Activated naive CD8-positive, alpha-beta T cell (primary cell): Measurements from ENCODE around the gene ZNF695.

Source experiments
- H3K27ac Mint-ChIP-seq: one replicate; pipeline ENCODE4 v1.8.0; 2021; ENCODE audit warnings: mixed read lengths
- H3K27me3 Mint-ChIP-seq: one replicate; pipeline ENCODE4 v1.8.0; 2021; ENCODE audit warnings: mixed read lengths
- H3K36me3 Mint-ChIP-seq: one replicate; pipeline ENCODE4 v1.8.0; 2021; ENCODE audit warnings: mixed read lengths
- H3K4me1 Mint-ChIP-seq: one replicate; pipeline ENCODE4 v1.8.0; 2021; ENCODE audit warnings: low read depth, mixed read lengths
- H3K4me3 Mint-ChIP-seq: one replicate; pipeline ENCODE4 v1.8.0; 2021; ENCODE audit warnings: mild to moderate bottlenecking, mixed read lengths
- H3K9me3 Mint-ChIP-seq: one replicate; pipeline ENCODE4 v1.8.0; 2021; ENCODE audit warnings: low read depth, mixed read lengths

Gene ZNF695

GRCh38 chr1:246978785-246979184, 29.1 kb downstream of the ZNF695 start:
- H3K27me3 Mint-ChIP-seq = peaks cover 4% of the 10 kb centered on the region
- peaks cover 11% of the 10 kb centered on the region for H3K36me3 Mint-ChIP-seq
- H3K4me1 Mint-ChIP-seq = no peaks in the 10 kb centered on the region
- H3K27ac Mint-ChIP-seq = no peak overlapping the region
- no peak overlapping the region for H3K4me3 Mint-ChIP-seq
- peaks cover 19% of the 10 kb centered on the region for H3K9me3 Mint-ChIP-seq

DNA sequence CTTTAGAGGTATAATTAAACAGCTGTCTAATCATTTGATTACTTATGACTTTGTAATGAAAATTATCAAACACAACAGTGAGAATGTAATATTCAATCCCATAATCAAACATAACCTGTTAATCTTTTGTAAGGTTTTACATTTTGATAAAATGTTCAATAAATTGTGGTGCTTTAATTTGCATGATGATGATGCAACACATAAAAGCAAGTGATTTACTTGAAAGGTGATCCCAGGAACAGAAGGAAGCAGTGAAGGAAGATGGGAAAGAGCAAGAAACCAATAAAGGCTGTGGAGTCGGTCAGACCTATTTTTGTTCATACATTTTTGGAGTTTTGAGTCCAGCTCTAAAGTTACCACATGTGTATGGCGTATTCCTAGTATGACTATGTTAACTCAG, 29.6 kb downstream of the ZNF695 start:
- H3K27ac Mint-ChIP-seq = no peak overlapping the region
- H3K36me3 Mint-ChIP-seq = peaks cover 11% of the 10 kb centered on the region
- H3K4me1 Mint-ChIP-seq = no peaks in the 10 kb centered on the region
- H3K9me3 Mint-ChIP-seq = peaks cover 19% of the 10 kb centered on the region
- H3K27me3 Mint-ChIP-seq = peaks cover 4% of the 10 kb centered on the region
- H3K4me3 Mint-ChIP-seq = no peak overlapping the region

- Mint-ChIP-seq H3K4me3 (no peak overlapping the region), H3K36me3 (peaks cover 13% of the 10 kb centered on the region), H3K9me3 (peaks cover 15% of the 10 kb centered on the region), H3K27ac (no peak overlapping the region), H3K27me3 (peaks cover 2% of the 10 kb centered on the region), H3K4me1 (no peaks in the 10 kb centered on the region)
Measured at GRCh38 chr1:246971969-246972368, 35.9 kb downstream of the ZNF695 start.

DNA sequence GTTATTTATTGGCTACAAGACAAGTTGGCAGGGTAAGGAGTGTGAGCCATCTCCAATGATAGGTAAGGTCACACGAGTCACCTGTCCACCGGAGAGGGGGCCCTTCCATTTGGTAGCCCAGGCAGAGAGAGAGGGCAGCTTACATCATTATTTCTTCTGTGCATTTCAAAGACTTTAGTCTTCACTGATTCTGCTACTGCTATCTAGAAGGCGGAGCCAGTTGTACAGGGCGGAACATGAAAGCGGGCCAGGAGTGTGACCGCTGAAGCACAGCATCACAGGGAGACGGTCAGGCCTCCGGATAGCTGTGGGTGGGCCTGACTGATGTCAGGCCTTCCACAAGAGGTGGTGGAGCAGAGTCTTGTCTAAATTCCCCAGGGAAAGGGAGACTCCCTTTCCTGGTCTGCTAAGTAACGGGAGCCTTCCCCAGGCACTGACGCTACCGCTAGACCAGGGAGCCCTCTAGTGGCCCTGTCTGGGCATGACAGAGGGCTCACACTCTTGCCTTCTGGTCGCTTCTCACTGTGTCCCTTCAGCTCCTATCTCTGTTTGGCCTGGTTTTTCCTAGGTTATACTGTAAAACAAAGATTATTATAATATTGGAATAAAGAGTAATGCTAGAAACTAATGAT, 36.7 kb downstream of the ZNF695 start:
- Mint-ChIP-seq H3K27ac (no peak overlapping the region), H3K9me3 (peaks cover 15% of the 10 kb centered on the region), H3K27me3 (no peaks in the 10 kb centered on the region), H3K4me1 (no peaks in the 10 kb centered on the region), H3K36me3 (peaks cover 11% of the 10 kb centered on the region), H3K4me3 (no peak overlapping the region)

GRCh38 chr1:246969621-246970020, 38.2 kb downstream of the ZNF695 start:
- Mint-ChIP-seq H3K27me3 (no peaks in the 10 kb centered on the region), H3K4me3 (no peak overlapping the region), H3K27ac (no peak overlapping the region), H3K36me3 (peaks cover 13% of the 10 kb centered on the region), H3K4me1 (no peaks in the 10 kb centered on the region), H3K9me3 (peaks cover 15% of the 10 kb centered on the region)

- H3K27ac Mint-ChIP-seq = no peak overlapping the region
- H3K36me3 Mint-ChIP-seq = peaks cover 13% of the 10 kb centered on the region
- no peak overlapping the region for H3K4me3 Mint-ChIP-seq
- H3K4me1 Mint-ChIP-seq = no peaks in the 10 kb centered on the region
- H3K9me3 Mint-ChIP-seq = peaks cover 15% of the 10 kb centered on the region
- no peaks in the 10 kb centered on the region for H3K27me3 Mint-ChIP-seq
Measured at GRCh38 chr1:246966502-246966901, 41.4 kb downstream of the ZNF695 start.

DNA sequence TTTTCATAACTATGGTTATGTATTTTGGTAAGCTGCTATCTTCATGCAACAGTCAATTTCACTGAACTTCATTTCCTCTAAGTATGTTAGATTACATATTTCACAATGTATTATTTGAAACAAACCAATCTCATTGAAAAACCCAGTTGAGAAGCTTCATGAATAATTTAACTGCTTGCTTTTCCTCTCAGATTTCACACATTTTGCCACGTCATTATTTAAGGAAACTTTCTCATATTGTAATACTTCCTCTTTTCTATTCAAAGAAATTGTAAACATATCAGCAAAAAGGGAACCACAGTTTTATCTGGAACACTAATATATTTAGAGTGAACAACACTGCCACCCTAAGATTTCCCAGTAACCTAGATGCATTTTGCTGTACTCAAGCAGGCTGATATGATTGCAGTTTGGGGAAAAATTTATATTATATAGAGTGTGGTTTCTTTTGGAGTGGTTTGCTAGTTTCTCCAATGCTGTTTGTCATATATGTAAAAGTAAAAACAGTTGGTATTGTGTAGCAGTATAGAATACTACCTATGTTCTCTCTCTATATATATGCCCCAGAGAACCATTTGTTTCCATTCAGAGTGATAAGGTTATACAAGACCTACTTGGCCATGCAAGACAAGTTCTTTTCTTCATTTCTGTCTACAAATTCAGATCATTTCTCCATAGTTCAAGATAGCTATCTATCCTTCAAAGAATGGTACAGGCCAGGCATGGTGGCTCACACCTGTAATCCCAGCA, 47.7 kb downstream of the ZNF695 start:
- no peak overlapping the region for H3K4me3 Mint-ChIP-seq
- H3K27ac Mint-ChIP-seq = no peak overlapping the region

DNA sequence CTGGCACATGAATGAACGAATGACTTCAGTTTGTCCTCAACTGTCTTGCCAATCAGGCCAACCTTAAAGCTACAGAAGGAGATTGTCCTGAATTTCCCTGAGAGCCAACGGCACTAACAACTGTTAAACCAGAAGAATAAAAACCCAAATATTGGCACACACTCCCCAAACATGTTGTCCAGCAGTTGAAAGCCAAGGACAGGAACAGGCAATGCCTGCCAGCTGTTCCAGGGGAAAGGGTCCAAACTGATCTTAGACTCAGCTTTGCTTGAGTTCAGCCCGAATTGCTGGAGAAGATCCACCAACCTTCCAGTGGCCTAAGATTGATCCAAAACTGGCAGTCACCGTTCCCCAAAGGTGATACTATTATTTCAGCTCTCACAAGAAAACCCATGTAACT, 53.7 kb downstream of the ZNF695 start:
- Mint-ChIP-seq H3K4me3 (no peak overlapping the region), H3K36me3 (no peaks in the 10 kb centered on the region), H3K9me3 (no peaks in the 10 kb centered on the region), H3K4me1 (peaks cover 2% of the 10 kb centered on the region), H3K27ac (no peak overlapping the region), H3K27me3 (no peaks in the 10 kb centered on the region)

More for the DNA sequence above, 47.7 kb downstream of the ZNF695 start:
- H3K27me3 Mint-ChIP-seq = no peaks in the 10 kb centered on the region
- no peaks in the 10 kb centered on the region for H3K9me3 Mint-ChIP-seq
- no peaks in the 10 kb centered on the region for H3K36me3 Mint-ChIP-seq
- peaks cover 5% of the 10 kb centered on the region for H3K4me1 Mint-ChIP-seq

DNA sequence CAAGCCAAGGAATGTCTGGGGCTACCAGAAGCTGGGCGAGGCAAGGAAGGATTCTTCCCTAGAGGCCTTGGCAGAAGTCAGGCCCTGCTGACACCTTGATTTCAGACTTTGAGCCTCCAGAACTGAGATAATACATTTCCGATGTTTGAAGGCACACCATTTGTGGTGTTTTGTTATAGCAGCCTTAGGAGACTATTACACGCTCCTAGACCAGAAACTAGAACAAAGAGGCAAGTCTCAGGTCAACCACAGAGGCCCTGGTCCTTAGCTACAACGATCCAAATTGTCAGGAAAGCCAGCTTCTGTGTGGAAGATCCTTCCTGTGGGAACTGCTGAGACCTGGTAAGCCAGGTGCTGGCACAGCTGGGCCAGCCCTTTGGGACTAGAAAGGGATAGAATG, 56.4 kb downstream of the ZNF695 start:
- Mint-ChIP-seq H3K36me3 (no peaks in the 10 kb centered on the region), H3K27ac (no peak overlapping the region), H3K27me3 (no peaks in the 10 kb centered on the region), H3K4me3 (no peak overlapping the region), H3K4me1 (peaks cover 2% of the 10 kb centered on the region), H3K9me3 (no peaks in the 10 kb centered on the region)

DNA sequence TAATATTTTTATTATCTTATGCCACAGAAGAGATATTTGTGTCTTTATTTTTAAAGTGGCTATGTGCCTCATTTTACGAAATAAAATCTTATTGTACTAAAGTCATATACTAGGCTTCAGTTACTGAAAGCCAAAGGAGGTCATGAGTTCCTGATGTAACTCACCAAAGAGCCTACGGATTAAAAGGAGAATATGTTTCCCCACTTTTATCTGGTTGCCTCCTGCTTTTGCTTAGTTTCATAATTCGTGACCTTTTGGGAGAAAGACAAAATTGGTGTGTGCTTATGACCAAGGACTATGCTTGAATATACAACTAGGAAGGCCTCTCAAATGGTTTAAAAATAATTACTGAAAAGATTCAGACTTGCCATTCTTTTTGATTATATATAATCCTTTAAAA, 57.9 kb downstream of the ZNF695 start:
- Mint-ChIP-seq H3K36me3 (no peaks in the 10 kb centered on the region), H3K4me1 (peaks cover 2% of the 10 kb centered on the region), H3K27me3 (no peaks in the 10 kb centered on the region), H3K9me3 (no peaks in the 10 kb centered on the region), H3K4me3 (no peak overlapping the region), H3K27ac (no peak overlapping the region)

DNA sequence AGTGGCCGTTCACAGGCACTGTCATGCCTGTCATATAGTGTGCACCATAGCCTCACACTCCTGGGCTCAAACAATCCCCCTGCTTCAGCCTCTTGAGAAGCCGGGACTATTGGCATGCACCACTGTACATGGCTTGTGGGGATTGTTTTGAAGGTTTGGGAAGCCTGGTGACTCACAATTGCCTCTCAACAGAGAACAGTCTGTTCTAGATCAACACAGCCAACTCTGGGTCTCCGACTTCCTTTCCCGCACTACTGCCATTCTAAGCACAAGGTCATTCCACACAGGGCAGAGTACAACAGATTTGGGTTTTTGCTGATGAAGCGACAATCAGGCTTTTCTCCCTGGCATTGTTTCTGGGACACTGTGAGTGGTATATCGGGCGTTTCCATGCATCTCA, 60.6 kb downstream of the ZNF695 start:
- no peak overlapping the region for H3K27ac Mint-ChIP-seq
- H3K9me3 Mint-ChIP-seq = no peaks in the 10 kb centered on the region
- no peaks in the 10 kb centered on the region for H3K27me3 Mint-ChIP-seq
- peaks cover 2% of the 10 kb centered on the region for H3K4me1 Mint-ChIP-seq
- no peak overlapping the region for H3K4me3 Mint-ChIP-seq
- no peaks in the 10 kb centered on the region for H3K36me3 Mint-ChIP-seq

DNA sequence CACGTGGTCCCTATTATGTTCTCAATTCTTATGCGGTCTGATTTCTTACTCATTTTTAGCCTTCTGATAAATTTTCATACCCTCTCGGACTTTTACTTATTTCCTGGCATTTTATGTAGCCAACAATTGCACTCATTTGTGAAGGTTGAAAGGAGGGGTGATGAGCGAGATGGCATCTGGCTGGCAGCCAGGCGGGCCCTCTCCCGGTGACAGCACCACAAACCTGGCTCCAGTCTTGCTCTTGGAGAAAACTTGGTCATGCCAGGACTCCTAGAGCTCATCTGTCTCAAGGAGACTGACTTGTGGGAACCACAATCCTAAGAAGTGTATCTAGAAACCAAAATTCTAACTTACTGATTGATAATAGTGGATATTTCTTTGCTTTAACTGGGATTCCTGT, 61.5 kb downstream of the ZNF695 start:
- H3K27ac Mint-ChIP-seq = no peak overlapping the region
- no peaks in the 10 kb centered on the region for H3K9me3 Mint-ChIP-seq
- no peak overlapping the region for H3K4me3 Mint-ChIP-seq
- H3K4me1 Mint-ChIP-seq = peaks cover 2% of the 10 kb centered on the region
- H3K27me3 Mint-ChIP-seq = no peaks in the 10 kb centered on the region
- no peaks in the 10 kb centered on the region for H3K36me3 Mint-ChIP-seq
